Thyroid gland (tissue), 4 donors: ENCODE data around the gene FBXL17.

Source experiments
- CTCF ChIP-seq, 6 experiments: fragments of 200-600 bp in 3 of 6; fragments of 450-650 bp in 3 of 6; sonication (generic) in 3 of 6; IDR thresholded peaks; one replicate each; pipeline ENCODE4 v1.5.1; 2016 to 2019; ENCODE audit warnings: antibody characterized with exemption in 6 of 6, mild to moderate bottlenecking in 2 of 6, inconsistent platforms in 1 of 6, moderate library complexity in 1 of 6
- POLR2A ChIP-seq, 2 donors: fragments of 450-650 bp; IDR thresholded peaks; one replicate each; pipeline ENCODE4 v1.6.1; 2017; ENCODE audit warnings: antibody characterized with exemption in 2 of 2, mild to moderate bottlenecking in 2 of 2, moderate library complexity in 1 of 2

DNA sequence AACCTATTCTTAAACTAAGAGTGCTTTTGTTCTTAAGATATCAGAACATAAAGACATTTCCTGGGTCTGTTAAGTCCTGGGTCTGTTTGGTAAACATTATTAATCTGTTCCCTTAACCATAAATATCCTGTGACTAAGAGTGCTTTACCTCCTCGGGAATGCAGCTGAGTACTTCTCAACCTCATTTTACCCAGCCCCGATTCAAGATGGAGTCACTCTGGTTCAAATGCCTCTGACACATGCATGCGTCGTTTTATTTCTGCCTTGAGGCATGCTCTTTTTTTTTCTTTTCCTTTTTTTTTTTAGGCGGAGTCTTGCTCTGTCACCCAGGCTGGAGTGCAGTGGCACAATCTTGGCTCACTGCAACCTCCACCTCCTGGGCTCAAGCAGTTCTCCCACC, 39.8 kb upstream of the FBXL17 start:
- no peak for TF ChIP-seq CTCF (IDR thresholded peaks at IDR 0.05)
- no peak for TF ChIP-seq POLR2A (IDR thresholded peaks at IDR 0.05)
